GM19035 (cell line): ENCODE results near the gene STARD13.
A peak's percentile ranks its signal among the peaks of the same experiment; 100 is the strongest.

ENCODE experiments used
- ATAC-seq: cut with Tn5 transposase; IDR thresholded peaks from one replicate; pipeline ENCODE4 v1.9.1; 2021; ENCODE audit not compliant: unreplicated experiment

STARD13 gene

GRCh38 chr13:33229446-33230177 is 55.9 kb downstream of the STARD13 start:
- no peak for ATAC-seq

GRCh38 chr13:33228648-33229445 is 56.7 kb downstream of the STARD13 start:
- peak; percentile 69 for ATAC-seq

- ATAC-seq = no peak
Measured at GRCh38 chr13:33227927-33228647, 57.5 kb downstream of the STARD13 start.

- no peak for ATAC-seq
Measured at GRCh38 chr13:33224686-33225085, 60.9 kb downstream of the STARD13 start.

- ATAC-seq = no peak
Measured at GRCh38 chr13:33224191-33224590, 61.4 kb downstream of the STARD13 start.

GRCh38 chr13:33219926-33220325 is 65.6 kb downstream of the STARD13 start:
- ATAC-seq = no peak

GRCh38 chr13:33218426-33218825 is 67.1 kb downstream of the STARD13 start:
- ATAC-seq = no peak

GRCh38 chr13:33218020-33218419 is 67.5 kb downstream of the STARD13 start:
- no peak for ATAC-seq

GRCh38 chr13:33217256-33217655 is 68.3 kb downstream of the STARD13 start:
- no peak for ATAC-seq

- ATAC-seq = no peak
Measured at GRCh38 chr13:33213797-33214196, 71.8 kb downstream of the STARD13 start.

GRCh38 chr13:33213024-33213768 is 72.4 kb downstream of the STARD13 start:
- no peak for ATAC-seq

- no peak for ATAC-seq
Measured at GRCh38 chr13:33212396-33212795, 73.2 kb downstream of the STARD13 start.

GRCh38 chr13:33210090-33210489 is 75.5 kb downstream of the STARD13 start:
- no peak for ATAC-seq

- no peak for ATAC-seq
Measured at GRCh38 chr13:33208290-33209220, 77.0 kb downstream of the STARD13 start.

- ATAC-seq = no peak
Measured at GRCh38 chr13:33207615-33207961, 78.0 kb downstream of the STARD13 start.

GRCh38 chr13:33206945-33207614 is 78.5 kb downstream of the STARD13 start:
- ATAC-seq = no peak

GRCh38 chr13:33206425-33206824 is 79.1 kb downstream of the STARD13 start:
- ATAC-seq = no peak

- ATAC-seq = no peak
Measured at GRCh38 chr13:33205804-33206221, 79.7 kb downstream of the STARD13 start.

- no peak for ATAC-seq
Measured at GRCh38 chr13:33205224-33205623, 80.3 kb downstream of the STARD13 start.
